NCI-H2081 treated with DMSO at 0.1 percent for 48 hours (cell line): ENCODE measurements around the gene TBC1D20.

Source experiments
- DNase-seq: peaks from one replicate; lab custom pipeline; 2025; lab: John Stamatoyannopoulos, UW

Gene TBC1D20

DNA sequence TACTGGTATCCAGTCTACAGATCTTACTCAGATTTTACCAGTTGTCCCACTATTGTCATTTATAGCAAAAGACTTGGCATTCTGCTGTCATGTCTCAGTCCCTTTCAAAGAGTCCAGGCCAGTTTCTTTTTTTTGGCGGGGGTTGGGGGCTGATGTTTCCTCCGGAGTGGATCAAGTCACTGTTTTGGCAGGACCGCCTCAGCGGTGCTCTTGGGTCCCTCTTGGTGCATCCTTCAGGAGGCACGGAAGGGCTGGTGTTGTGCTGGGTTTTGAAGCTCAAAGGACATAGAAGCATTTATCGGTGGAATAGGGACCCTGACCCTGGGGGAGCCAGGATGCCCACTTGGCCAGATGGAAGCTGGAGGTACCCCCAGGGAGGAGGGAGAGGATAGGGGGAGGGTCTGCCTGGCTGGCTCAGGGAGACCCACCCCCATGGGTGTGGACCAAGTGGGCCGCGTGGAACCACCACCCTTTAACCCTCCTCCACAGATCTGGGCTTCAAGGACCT, 43.4 kb downstream of the TBC1D20 start:
- no peak for DNase-seq

DNA sequence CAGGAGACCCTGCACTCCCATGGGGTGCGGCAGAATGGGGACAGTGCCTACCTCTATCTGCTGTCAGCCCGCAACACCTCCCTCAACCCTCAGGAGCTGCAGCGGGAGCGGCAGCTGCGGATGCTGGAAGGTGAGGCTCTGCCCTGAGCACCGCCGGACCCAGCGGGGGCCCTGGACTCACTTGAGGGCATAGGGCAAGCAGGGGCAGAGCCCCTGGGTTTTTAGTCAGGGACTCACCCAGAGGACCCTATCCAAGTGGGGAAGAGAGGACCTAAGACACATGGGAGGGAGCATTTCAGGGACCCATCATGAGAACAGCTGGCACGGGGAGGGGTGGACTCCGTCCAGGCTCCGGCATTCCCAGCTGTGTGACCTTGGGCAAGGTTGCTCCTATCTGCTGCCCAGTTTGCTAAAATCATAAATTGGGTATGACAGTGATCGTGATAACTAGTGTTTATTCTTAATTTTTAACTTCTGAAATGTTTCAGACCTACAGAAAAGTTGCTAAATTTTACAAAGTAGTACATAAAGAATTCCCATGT, 44.5 kb downstream of the TBC1D20 start:
- DNase-seq: no peak

DNA sequence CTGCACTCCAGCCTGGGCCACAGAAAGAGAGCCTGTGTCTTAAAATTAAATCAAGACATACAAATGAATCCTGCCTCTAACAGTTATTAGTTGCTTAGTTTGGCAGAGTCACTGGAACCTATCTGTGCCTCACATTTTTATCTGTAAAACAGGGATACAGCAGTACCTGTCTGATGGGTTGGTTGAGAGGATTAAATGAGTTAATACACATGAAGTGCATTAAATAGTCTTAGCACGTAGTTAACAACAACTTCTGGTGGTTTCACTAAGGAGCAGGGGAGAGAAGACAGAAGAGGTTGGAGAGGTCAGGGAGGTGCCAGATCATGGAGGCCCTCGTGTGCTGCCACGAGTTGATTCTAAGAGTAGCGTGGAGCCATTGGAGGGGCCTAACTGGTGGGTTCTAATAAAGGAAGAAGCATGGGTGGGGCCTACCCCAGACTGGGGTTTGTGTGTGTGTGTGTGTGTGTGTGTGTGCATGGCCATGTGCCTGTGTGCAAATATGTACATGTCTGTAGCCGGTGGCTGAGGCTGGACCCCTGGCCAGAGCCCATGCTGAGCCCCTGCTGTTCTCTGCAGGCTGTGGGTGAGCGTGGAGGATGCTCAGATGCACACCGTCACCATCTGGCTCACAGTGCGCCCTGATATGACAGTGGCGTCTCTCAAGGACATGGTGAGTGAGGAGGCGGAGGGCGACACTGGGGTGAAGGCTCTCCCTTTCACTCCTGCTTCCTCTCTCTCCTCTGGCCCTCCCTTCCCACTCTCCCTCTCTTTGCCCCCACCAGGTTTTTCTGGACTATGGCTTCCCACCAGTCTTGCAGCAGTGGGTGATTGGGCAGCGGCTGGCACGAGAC, 45.2 kb downstream of the TBC1D20 start:
- no peak for DNase-seq

DNA sequence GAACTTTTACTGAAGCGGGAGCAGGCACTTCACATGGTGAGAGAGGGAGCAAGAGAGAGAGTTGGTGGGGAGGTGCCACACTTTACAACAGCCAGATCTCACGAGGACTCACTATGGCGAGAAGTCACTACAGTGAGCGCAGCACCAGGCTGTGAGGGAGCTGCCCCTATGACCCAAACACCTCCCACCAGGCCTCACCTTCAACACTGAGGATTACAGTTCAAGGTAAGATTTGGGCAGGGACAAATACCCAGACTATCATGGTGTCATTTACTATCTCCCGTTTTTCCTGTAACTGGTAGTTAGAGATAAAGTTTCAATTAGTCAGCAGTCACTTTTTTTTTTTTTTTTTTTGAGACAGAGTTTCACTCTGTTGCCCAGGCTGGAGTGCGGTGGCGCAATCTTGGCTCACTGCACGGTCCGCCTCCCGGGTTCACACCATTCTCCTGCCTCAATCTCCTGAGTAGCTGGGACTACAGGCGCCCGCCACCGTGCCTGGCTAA, 46.5 kb downstream of the TBC1D20 start:
- DNase-seq: no peak

DNA sequence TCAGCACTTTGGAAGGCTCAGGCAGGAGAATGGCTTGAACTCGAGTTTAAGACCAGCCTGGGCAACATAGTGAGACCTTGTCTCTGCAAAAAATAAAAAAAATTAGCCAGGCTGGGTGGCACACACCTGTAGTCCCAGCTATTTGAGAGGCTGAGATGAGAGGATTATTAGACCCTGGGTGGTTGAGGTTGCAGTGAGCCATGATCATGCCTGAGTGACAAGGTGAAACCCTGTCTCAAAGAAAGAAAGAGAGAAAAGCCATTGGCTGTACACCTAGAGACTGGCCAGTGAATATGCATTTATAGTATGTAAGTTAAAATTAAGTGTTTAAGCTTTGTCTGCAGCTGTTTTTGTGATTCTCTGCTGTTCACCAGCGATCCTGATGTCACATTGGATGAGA, 48.2 kb downstream of the TBC1D20 start:
- DNase-seq: no peak

GRCh38 chr20:412081-412480, 50.3 kb downstream of the TBC1D20 start:
- DNase-seq: no peak

DNA sequence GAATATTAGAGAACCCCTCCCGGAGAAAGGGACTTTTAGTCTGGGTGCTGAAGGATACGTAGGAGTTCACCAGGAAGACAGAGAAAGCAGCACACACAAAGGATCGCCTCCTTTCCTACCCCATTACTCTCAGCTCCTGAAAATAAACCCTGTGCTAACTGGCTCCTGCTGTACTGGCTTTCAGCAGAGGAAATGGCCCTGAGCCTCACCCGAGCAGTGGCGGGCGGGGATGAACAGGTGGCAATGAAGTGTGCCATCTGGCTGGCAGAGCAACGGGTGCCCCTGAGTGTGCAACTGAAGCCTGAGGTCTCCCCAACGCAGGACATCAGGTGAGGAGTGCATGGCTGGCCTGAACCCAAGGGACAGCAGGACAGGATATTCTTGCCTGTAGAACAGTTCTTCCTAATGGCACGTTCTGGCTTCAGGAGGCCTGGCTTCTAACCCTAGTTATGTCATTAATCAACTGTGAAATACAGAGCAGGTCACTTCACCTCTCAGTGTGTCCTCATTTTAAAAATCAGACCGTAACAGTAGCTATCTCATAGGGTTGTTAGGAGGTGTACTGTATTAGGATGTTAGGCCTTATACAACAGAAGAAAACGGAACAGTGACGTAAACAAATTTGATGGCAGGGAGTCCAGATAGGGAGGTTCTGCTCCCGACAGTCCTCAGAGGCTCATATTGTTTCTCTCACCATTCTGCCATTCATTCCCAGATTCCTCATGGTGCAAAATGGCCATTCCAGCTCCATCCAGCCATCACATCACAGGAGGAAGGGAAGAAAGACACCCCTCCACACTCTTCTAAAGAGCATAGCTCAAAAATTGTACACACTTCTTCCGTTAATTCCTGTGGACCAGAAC, 52.4 kb downstream of the TBC1D20 start:
- no peak for DNase-seq

GRCh38 chr20:408843-409696, 53.3 kb downstream of the TBC1D20 start:
- DNase-seq: no peak

- DNase-seq: peak; percentile 27
Measured at GRCh38 chr20:407953-408842, 54.1 kb downstream of the TBC1D20 start, which contains the start of gene RBCK1. RBCK1 (plus strand) TSS chr20:408299; CDS start chr20:408758, 459 bp downstream.

GRCh38 chr20:407133-407952, 55.0 kb downstream of the TBC1D20 start:
- no peak for DNase-seq

- no peak for DNase-seq
Measured at GRCh38 chr20:406200-407132, 55.9 kb downstream of the TBC1D20 start.

GRCh38 chr20:404088-404487, 58.2 kb downstream of the TBC1D20 start:
- DNase-seq: no peak

DNA sequence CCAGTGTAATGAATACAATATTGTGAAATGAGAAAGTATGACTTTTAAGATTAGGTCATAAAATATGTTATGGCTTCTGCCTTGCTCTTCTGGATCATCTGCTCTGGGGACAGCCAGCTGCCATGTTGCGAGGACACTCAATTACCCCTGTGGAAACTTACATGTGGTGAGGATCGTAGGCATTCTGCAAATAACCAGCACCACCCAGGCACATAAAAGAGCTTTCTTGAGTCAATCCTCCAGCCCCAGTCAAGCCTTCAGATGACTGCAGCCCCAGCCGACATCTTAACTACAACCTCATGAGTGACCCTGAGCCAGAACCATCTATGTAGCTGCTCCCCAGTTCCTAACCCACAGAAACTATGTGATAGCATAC, 58.8 kb downstream of the TBC1D20 start:
- no peak for DNase-seq

- no peak for DNase-seq
Measured at GRCh38 chr20:402898-403581, 59.3 kb downstream of the TBC1D20 start.

GRCh38 chr20:402496-402885, 59.8 kb downstream of the TBC1D20 start:
- DNase-seq: no peak

GRCh38 chr20:401682-402495, 60.4 kb downstream of the TBC1D20 start:
- DNase-seq: no peak
